Smooth muscle cell (in vitro differentiated cells): ENCODE results near the gene MYH10. TPM values are rescaled to one million over a fixed set of nuclear protein-coding genes. Genes with fewer than 3 reads are reported as not detected.
"Not testable (repeated sequence)": the region's sequence is repeated elsewhere in the genome, so short reads cannot be mapped to it uniquely, and the experiment has no call there.

ENCODE experiments used
- DNase-seq: peaks from one replicate; lab custom pipeline; 2025; ENCODE audit not compliant: unreplicated experiment; lab: John Stamatoyannopoulos, UW
- H2AFZ ChIP-seq: fragments of 200-600 bp; sonication (generic); 2 replicates; pipeline ENCODE4 v1.6.0; 2016; ENCODE audit warnings: antibody characterized with exemption, low read depth, mild to moderate bottlenecking
- H3F3A ChIP-seq: fragments of 200-600 bp; sonication (generic); 2 replicates; pipeline ENCODE4 v1.6.0; 2017; ENCODE audit warnings: antibody characterized with exemption, low read depth
- H3K27ac ChIP-seq: fragments of 200-600 bp; sonication (generic); 2 replicates; pipeline ENCODE4 v1.5.1; 2016; ENCODE audit warnings: low read depth, mild to moderate bottlenecking
- H3K27me3 ChIP-seq: fragments of 200-600 bp; sonication (generic); 2 replicates; pipeline ENCODE4 v1.6.1; 2016; ENCODE audit warnings: low read depth, mild to moderate bottlenecking
- H3K36me3 ChIP-seq: fragments of 200-600 bp; sonication (generic); 2 replicates; pipeline ENCODE4 v1.5.1; 2016; ENCODE audit warnings: low read depth
- H3K4me1 ChIP-seq: fragments of 200-600 bp; sonication (generic); 2 replicates; pipeline ENCODE4 v1.5.1; 2016; ENCODE audit warnings: low read depth
- H3K4me2 ChIP-seq: fragments of 200-600 bp; sonication (generic); 2 replicates; pipeline ENCODE4 v1.6.0; 2016; ENCODE audit warnings: mild to moderate bottlenecking
- H3K4me3 ChIP-seq: fragments of 200-600 bp; sonication (generic); 2 replicates; pipeline ENCODE4 v1.5.1; 2016; ENCODE audit warnings: mild to moderate bottlenecking
- H3K79me2 ChIP-seq: fragments of 200-600 bp; sonication (generic); 2 replicates; pipeline ENCODE4 v1.6.0; 2016; ENCODE audit warnings: low read depth, mild to moderate bottlenecking
- H3K9ac ChIP-seq: fragments of 200-600 bp; sonication (generic); 2 replicates; pipeline ENCODE4 v1.6.0; 2016; ENCODE audit warnings: low read depth
- H3K9me3 ChIP-seq: fragments of 200-600 bp; sonication (generic); replicated peaks from 2 replicates; pipeline ENCODE4 v1.5.1; 2016; ENCODE audit warnings: low read depth
- H4K20me1 ChIP-seq: fragments of 200-600 bp; sonication (generic); 2 replicates; pipeline ENCODE4 v1.6.0; 2016; ENCODE audit warnings: low read depth
- CTCF ChIP-seq: fragments of 200-600 bp; sonication (generic); IDR thresholded peaks from 2 replicates; pipeline ENCODE4 v1.5.1; 2017; ENCODE audit warnings: borderline replicate concordance, mild to moderate bottlenecking, antibody characterized with exemption; ENCODE audit not compliant: insufficient read depth, poor library complexity, severe bottlenecking
- WGBS: methylation state at CpG from one replicate; pipeline ENCODE4 v1.1.7; 2016; ENCODE audit warnings: low lambda C conversion rate; 5-methylcytosine and 5-hydroxymethylcytosine counted together
- polyA plus RNA-seq: library from polyadenylated mRNA; unstranded; fragments of >200 nt; fragmentation: Nextera tagmentation; extraction: Ambion mirVana; gene quantifications from 2 replicates; pipeline ENCODE4 v1.2.1, GENCODE V29; 2016
- total RNA-seq: library from RNA; depleted of rRNA; stranded (reverse); fragments of >200 nt; gene quantifications from 2 replicates; pipeline ENCODE4 v1.2.3, GENCODE V29; 2014

Gene MYH10
- total and polyA plus RNA-seq, 2 experiments from 2014 or later: 112 to 146 TPM

- TF ChIP-seq CTCF: no peak
- Histone ChIP-seq H3K9me3 (no peaks in the 10 kb centered on the region), H3K36me3 (no peaks in the 10 kb centered on the region), H3F3A (peaks cover 5% of the 10 kb centered on the region), H3K4me1 (no peaks in the 10 kb centered on the region), H3K4me3 (no peak overlapping the region), H3K27me3 (no peaks in the 10 kb centered on the region), H3K4me2 (no peak overlapping the region), H2AFZ (no peak overlapping the region), H3K9ac (no peak overlapping the region), H3K79me2 (no peaks in the 10 kb centered on the region), H4K20me1 (no peaks in the 10 kb centered on the region), H3K27ac (no peak overlapping the region)
- 95% methylated on average over 12 of the region's 12 CpGs for WGBS
- DNase-seq: no peak
Observed at GRCh38 chr17:8664456-8665126, 34.1 kb upstream of the MYH10 start.

- no peak overlapping the region for H2AFZ ChIP-seq
- H3K4me3 ChIP-seq: no peak overlapping the region
- H3K36me3 ChIP-seq: no peaks in the 10 kb centered on the region
- H3F3A ChIP-seq: no peaks in the 10 kb centered on the region
- H3K79me2 ChIP-seq: no peaks in the 10 kb centered on the region
- H3K4me2 ChIP-seq: no peak overlapping the region
- H4K20me1 ChIP-seq: no peaks in the 10 kb centered on the region
- no peak overlapping the region for H3K27ac ChIP-seq
- no peak for DNase-seq
- no peak for TF ChIP-seq CTCF
- WGBS: 92% methylated on average over 5 of the region's 5 CpGs
- no peak overlapping the region for H3K9ac ChIP-seq
- no peaks in the 10 kb centered on the region for H3K4me1 ChIP-seq
- no peaks in the 10 kb centered on the region for H3K27me3 ChIP-seq
- H3K9me3 ChIP-seq: no peaks in the 10 kb centered on the region
Observed at GRCh38 chr17:8662973-8663372, 32.4 kb upstream of the MYH10 start.

GRCh38 chr17:8662076-8662831 lies 31.7 kb upstream of the MYH10 start:
- Histone ChIP-seq H2AFZ (no peak overlapping the region), H3K4me2 (no peak overlapping the region), H3K27me3 (no peaks in the 10 kb centered on the region), H3K27ac (no peak overlapping the region), H3K9ac (no peak overlapping the region), H3K36me3 (no peaks in the 10 kb centered on the region), H4K20me1 (no peaks in the 10 kb centered on the region), H3F3A (no peaks in the 10 kb centered on the region), H3K9me3 (no peaks in the 10 kb centered on the region), H3K79me2 (no peaks in the 10 kb centered on the region), H3K4me3 (no peak overlapping the region), H3K4me1 (no peaks in the 10 kb centered on the region)
- no peak for DNase-seq
- no peak for TF ChIP-seq CTCF
- 93% methylated on average over 4 of the region's 4 CpGs for WGBS

- not testable (repeated sequence) for H3K9ac ChIP-seq, H3K4me1 ChIP-seq, H3K4me3 ChIP-seq, H3K4me2 ChIP-seq, H3K36me3 ChIP-seq, H3K27ac ChIP-seq, H3K79me2 ChIP-seq, H4K20me1 ChIP-seq, H3K27me3 ChIP-seq, H2AFZ ChIP-seq, DNase-seq, H3F3A ChIP-seq, H3K9me3 ChIP-seq
Observed at GRCh38 chr17:8660709-8661108, 30.2 kb upstream of the MYH10 start.
